Measurements from ENCODE around the gene LIPE.

Gene LIPE

DNA sequence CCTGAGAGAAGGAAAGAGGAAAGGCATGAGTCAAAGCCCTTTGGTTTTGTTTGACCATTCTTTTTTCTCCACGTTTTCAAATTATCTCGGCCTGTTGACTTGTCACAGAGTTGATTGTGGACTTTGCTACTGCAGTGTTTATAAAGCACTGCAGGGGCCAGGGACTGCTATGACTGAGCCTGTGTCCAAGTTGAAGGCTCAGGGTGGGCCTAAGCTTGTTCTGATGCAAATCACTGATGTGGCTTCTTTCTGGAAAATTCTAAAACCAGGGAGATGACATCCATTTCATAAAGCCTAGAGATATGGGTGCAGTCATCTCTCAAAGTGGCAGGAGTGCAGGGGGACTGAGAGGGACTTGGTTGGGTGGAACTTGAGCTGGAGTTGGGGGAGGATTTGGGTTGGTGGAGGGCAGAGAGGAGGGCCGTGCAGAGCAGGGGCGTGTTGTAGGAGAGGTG lies 16.8 kb upstream of the LIPE start:
- DNase-seq: no peak

DNA sequence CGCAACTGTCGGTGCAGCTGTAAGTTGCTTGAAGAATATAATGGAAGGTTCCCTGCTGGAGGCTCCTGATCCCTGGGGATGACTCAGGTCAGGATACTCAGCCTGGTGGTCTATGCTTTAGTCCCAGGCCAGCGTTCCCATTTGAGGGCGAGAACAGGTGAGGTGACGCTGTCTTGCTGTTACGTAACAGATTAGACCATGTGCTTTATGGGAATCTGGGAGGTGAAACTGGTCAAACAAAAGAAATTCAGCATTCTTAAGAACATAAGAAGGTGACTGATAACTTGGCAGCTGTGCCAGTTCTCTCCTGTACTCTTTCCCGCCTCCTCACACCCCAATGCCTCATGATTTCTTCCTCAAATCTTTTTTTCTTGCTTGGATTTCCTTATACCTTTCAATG lies 15.6 kb upstream of the LIPE start, which contains the start of gene CXCL17:
CXCL17 (minus strand) TSS at position 114 of the 400 bp plus-strand sequence. CDS start 114 bp downstream, outside the sequence.
- no peak for DNase-seq

DNA sequence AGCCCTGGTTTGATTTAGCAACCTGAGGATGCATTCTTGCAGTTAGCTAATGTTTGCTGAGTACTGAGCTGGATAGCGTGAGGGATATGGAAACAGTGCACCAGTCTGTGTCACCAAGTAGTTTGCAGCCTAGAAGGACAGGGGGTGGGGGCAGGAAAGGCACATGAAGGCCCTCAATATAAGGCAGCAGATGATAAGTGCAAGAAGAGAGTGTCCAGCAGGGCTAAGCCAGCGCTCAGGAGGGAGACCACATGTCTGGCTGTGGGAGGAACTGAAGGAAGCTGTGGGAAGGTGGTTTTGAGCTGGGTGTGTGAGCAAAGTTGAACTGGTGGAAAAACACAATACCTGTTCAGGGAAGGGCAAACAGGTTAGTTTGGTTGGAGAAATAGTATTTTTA lies 13.9 kb upstream of the LIPE start:
- no peak for DNase-seq

- DNase-seq: peak; percentile 61
These were observed 13.3 kb upstream of the LIPE start for GRCh38 chr19:42440357-42441048.

DNA sequence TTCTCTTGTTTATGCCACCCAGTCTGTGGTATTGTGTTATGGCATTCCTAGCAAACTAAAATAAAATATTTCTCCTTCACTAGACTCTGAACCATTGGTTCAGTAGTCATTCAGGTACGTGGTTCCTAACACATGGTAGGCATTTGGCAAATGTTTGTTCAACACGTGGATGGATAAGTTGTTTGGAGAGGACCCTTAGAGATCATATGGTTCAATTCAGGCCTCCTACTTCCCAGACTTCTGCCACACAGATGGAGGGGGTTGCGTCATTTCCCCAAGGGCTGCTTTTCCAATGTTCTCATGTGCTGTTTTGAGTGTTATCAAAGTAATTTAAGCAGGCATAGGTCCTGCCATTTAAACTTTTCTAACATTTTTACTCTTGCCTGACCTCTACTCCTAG lies 8.8 kb upstream of the LIPE start:
- peak; percentile 53 for DNase-seq

GRCh38 chr19:42435316-42435715 lies 8.1 kb upstream of the LIPE start:
- DNase-seq: no peak

- peak; percentile 36 for DNase-seq
These were observed 6.5 kb upstream of the LIPE start for GRCh38 chr19:42433503-42434260.

- DNase-seq: no peak
These were observed 4.3 kb upstream of the LIPE start for GRCh38 chr19:42431486-42431885.

DNA sequence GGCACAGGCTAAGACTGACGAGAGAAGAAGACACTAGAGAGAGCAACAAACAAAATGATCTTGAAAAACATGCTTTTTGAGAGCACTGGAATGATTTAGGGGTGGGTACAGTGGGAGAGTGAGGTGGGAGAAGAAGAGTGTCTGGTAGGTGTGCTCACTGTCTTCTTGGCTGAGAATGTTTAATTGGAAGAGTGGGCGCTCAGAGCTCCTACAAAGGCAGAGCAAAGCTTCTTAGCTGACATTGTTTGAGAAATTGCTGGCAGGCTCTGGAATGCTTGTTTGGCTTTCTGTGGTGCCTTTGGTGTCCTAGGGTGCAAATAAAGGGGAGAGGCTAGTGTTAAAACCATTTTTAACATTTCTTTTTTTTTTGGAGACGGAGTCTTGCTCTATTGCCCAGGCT lies 1.5 kb upstream of the LIPE start:
- DNase-seq: no peak

DNA sequence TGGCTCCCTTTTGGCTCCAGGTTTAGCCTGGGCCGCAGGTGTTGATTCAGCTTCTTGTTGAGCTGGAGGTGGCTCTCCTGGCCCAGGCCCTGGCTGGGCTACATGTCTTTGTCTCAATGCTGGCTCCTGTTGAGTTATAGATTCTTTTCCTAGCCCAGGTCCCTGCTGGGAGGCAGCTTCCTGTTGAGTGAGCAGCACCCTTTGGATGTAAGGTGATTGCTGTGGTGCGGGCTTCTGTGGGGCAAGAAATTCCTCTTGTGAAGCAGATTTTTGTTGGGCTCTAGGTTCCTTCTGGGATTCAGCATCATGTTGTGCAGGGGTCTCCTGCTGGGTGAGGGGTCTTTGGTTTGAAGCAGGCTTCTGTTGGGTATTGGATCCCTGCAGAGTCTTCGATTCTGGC lies 545 bp downstream of the LIPE start:
- DNase-seq: no peak

GRCh38 chr19:42424712-42425131 lies 2.5 kb downstream of the LIPE start:
- DNase-seq: no peak

- DNase-seq: no peak
These were observed 2.9 kb downstream of the LIPE start for GRCh38 chr19:42424345-42424707.

DNA sequence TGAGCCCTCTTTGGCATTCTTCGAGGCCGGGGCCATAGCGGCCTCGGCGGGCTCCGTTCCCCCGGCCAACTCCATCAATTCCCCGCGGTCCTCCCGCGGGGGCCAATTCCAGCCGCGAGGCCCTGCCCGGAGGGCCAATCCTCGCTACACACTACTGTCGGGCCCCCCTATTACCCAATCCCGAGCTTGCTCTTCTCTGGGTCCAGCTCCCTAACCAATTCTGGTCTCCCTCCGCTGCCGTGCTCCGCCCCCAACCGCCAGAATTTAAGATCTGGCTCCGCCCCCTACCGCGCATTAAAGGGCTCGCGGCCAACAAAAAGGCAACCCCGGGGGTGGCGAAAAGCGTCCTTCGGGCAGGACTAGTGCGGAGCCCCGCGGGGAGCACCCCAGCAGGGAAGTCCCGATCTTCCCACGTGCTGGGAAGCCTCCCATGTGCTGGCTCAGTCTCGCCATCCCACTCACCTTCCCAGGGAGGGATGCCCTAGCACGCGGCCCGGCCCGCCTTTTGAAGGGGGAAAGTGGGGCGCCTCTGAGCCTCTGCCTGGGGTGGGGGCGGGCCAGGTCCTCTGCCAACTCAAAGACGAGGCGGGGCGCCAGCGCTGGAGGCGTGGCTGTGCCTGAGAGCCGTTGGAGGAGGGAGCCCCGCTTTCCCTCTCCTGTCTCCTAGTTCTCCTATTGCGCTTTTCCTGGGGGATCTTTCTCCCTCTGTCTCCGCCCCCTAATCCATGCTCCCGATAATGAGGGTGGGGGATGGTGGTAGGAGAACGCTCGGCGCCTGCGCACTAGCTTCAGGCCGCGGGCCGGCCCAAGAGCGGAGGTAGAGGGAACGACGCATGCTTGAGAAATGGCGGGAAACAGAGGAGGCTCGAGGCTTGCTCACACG lies 3.5 kb downstream of the LIPE start:
- DNase-seq: peak; percentile 95

DNA sequence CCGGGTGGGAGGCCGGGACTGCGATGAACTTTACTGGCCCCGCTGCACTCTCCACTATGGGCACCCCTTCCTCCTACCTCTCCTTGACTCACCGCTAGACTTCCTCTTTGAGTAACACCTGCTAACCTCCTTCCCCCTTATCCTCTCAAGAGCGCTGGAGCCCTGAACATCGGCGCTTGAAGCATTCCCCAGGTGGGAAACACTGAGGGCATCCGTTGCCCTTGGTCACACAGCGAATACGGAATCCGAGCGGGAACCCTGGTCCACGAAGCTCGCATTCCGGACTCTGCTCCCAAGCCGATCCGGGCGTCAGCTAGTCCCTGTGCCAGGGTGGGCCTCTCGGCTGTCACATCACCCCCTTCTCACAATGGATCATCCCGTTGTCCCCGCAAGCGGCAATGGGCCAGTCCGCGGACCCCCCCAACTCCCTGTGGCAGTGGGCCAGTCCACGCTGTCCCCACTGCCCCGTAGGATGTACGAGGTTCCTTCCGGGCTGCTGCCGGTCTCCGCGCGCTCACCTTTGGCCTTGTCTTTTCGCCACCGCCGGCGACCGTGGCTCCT lies 4.2 kb downstream of the LIPE start:
- no peak for DNase-seq

- no peak for DNase-seq
These were observed 4.9 kb downstream of the LIPE start for GRCh38 chr19:42422092-42422900.

GRCh38 chr19:42421591-42422031 lies 5.6 kb downstream of the LIPE start:
- no peak for DNase-seq

DNA sequence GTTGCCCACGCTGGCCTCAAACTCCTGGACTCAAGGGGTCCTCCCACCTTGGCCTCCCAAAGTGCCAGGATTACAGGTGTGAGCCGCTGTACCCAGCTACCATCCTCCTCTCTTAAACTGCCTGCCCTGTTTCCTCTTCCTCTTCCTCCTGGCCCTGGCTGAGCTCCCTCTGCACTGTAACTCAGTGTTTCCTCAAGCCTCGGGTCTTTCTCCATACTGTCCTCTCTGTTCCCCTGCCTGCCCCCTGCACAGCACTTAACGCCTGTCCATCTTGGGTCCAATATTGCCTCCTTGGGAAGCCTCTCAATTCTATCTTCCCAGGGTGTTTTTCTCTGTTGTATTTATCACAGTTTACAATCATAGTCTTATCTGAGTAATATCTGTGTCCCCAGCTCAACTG lies 6.1 kb downstream of the LIPE start:
- DNase-seq: no peak

DNA sequence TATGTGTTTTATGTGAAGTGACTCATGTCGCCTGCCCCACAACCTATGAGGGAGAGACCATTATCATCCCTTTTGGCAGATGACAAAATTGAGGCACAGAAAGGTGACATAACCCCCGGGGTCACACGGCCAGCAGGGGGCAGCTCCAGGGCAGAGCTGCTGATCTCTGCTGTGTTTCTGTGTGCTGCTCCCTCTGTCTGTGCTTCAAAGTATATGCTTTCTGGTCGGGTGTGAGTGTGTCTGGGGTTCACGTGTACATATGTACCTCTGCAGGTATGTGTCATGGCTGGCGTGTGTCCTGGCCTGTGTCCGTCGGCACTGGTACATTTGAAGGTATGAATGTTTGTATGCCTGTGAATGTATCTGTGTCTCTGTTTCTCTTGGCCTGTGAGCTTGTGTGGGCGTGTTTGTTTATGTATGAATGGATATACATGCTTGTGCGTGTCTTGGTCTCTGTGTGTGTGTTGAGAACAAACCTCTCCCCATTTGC lies 7.1 kb downstream of the LIPE start:
- peak; percentile 33 for DNase-seq

GRCh38 chr19:42419309-42419708 lies 7.9 kb downstream of the LIPE start:
- no peak for DNase-seq

- no peak for DNase-seq
These were observed 14.5 kb downstream of the LIPE start for GRCh38 chr19:42412661-42413076.

GRCh38 chr19:42412227-42412626 lies 15.0 kb downstream of the LIPE start:
- DNase-seq: no peak

All from fibroblast of skin of back (primary cell).